BE2C (cell line): ENCODE data around the gene APOBEC3G.

Experiments
- DNase-seq: peaks from one replicate; pipeline ENCODE4 v3.0.0-alpha.2; 2020
- H3K27me3 ChIP-seq: fragments of 250-450 bp; sonication (Bioruptor Pico); 2 replicates; pipeline ENCODE4 v1.5.1; 2020; ENCODE audit warnings: mild to moderate bottlenecking
- H3K36me3 ChIP-seq: fragments of 250-450 bp; sonication (Bioruptor Pico); 2 replicates; pipeline ENCODE4 v1.5.1; 2020; ENCODE audit warnings: mild to moderate bottlenecking
- H3K4me1 ChIP-seq: fragments of 250-450 bp; sonication (Bioruptor Pico); 2 replicates; pipeline ENCODE4 v1.5.1; 2020
- H3K4me3 ChIP-seq: 2 replicates; pipeline ENCODE4 v1.5.1; 2011; ENCODE audit warnings: low read depth, low read length
- H3K9me3 ChIP-seq: fragments of 250-450 bp; sonication (Bioruptor Pico); 2 replicates; pipeline ENCODE4 v1.5.1; 2020
- TF ChIP-seq, protein P1 (sequence below): IDR thresholded peaks from 2 replicates; pipeline ENCODE4 v1.5.1; 2012; ENCODE audit warnings: mild to moderate bottlenecking, low read depth, low read length

Gene APOBEC3G

DNA sequence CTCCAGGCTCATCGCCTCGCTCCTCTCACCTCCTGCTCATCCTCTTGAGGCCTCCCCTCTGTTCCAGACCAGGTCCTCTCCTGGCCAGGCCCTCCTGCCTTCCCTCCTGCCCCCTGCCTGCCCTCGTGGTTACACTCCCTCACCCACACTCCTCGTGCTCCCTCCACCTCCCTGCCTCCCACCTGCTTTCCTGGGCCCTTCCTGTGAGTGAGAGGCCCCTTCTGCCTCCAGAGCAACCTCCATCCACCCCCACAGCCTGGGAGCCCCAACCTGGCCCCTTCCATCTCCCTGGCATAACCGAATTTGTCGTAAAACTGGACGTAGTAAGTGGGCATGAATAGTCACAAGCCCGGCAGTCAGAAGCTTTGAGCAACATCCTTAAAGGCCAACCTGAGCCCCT is 4.5 kb downstream of the APOBEC3G start:
- Histone ChIP-seq H3K4me3 (no peak overlapping the region), H3K27me3 (no peaks in the 10 kb centered on the region), H3K9me3 (no peaks in the 10 kb centered on the region), H3K4me1 (no peaks in the 10 kb centered on the region), H3K36me3 (no peaks in the 10 kb centered on the region)
- TF ChIP-seq, protein P1, sequence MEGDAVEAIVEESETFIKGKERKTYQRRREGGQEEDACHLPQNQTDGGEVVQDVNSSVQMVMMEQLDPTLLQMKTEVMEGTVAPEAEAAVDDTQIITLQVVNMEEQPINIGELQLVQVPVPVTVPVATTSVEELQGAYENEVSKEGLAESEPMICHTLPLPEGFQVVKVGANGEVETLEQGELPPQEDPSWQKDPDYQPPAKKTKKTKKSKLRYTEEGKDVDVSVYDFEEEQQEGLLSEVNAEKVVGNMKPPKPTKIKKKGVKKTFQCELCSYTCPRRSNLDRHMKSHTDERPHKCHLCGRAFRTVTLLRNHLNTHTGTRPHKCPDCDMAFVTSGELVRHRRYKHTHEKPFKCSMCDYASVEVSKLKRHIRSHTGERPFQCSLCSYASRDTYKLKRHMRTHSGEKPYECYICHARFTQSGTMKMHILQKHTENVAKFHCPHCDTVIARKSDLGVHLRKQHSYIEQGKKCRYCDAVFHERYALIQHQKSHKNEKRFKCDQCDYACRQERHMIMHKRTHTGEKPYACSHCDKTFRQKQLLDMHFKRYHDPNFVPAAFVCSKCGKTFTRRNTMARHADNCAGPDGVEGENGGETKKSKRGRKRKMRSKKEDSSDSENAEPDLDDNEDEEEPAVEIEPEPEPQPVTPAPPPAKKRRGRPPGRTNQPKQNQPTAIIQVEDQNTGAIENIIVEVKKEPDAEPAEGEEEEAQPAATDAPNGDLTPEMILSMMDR: no peak
- no peak for DNase-seq

DNA sequence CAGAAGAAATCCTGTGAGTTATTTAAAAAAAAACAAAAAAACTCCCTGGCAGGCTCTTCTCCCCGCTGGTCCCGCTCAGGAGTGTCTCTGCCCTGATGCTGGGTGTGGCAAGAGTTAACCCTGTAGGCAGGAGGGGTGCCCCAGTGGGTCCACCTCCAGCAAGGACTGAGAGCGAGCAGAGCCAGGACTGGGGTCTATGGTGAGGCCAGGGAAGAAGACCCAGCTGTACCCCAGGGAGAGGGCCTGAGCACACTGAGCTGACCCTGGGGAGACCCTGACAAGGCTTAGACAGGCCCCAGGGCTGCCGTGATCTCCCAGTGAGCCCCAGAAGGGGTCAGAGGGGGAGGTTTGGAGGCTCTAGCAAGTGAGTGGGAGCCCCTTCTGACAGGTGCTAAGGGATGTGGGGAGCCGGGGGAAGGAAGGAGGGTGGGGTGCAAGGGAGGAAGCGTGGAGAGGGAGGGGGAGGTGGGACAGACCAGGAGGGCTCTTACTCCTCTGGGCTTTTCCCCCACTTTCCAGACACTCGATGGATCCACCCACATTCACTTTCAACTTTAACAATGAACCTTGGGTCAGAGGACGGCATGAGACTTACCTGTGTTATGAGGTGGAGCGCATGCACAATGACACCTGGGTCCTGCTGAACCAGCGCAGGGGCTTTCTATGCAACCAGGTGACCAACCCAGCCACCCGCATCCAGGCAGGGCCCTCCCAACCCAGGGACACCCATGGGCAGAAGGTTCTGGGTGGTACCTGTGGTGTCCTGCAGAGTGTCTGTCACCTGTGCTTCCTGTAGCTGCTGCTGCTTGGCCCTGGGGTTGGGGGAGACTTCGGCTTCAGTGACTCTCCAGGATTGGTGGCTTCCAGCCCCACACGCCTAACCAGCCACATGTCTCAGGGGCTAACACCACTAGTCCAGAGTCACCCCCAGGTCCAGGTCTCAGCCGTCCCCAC is 6.4 kb downstream of the APOBEC3G start:
- H3K27me3 ChIP-seq: no peaks in the 10 kb centered on the region
- TF ChIP-seq, protein P1: no peak
- peaks cover 3% of the 10 kb centered on the region for H3K4me1 ChIP-seq
- no peak overlapping the region for H3K4me3 ChIP-seq
- H3K9me3 ChIP-seq: no peaks in the 10 kb centered on the region
- no peaks in the 10 kb centered on the region for H3K36me3 ChIP-seq
- DNase-seq: no peak

DNA sequence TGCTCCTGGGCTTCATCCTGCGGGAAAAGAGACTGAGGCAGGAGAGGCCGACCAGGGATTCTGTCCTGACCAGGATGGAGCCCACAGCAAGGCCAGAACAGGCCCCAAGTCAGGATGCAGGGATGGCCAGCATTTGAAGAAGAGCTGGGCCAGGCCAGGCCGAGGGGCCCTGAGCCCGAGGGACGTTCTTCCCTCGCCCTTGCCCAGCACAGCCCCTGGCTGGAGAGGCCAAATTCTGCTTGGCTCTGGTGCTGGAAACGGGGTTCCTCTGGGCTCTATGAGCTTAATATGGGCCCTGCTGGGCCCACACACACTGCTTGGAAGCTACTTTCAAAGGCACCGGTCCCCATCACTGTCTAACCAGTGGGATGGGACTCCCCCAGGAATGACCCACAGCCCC is 7.6 kb downstream of the APOBEC3G start:
- H3K36me3 ChIP-seq: no peaks in the 10 kb centered on the region
- H3K27me3 ChIP-seq: no peaks in the 10 kb centered on the region
- H3K9me3 ChIP-seq: no peaks in the 10 kb centered on the region
- no peak for DNase-seq
- TF ChIP-seq, protein P1: no peak
- peaks cover 3% of the 10 kb centered on the region for H3K4me1 ChIP-seq
- no peak overlapping the region for H3K4me3 ChIP-seq

DNA sequence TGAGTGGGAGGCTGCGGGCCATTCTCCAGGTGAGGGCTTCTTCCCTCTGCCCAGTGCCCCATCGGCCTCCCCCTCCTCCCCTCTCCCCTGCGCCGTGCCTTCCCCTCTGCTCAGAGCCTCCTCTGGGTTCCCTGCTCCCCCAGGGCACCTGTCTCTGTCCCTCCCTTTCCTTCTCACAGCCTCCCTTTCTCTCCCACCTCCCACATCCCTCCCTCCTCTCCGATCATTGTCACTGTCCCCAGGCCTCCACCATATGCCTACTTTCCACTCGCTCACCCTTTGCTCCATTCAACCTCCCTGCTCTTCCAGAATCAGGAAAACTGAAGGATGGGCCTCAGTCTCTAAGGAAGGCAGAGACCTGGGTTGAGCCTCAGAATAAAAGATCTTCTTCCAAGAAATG is 10.0 kb downstream of the APOBEC3G start:
- no peak for DNase-seq
- Histone ChIP-seq H3K4me1 (peaks cover 3% of the 10 kb centered on the region), H3K27me3 (no peaks in the 10 kb centered on the region), H3K4me3 (no peak overlapping the region), H3K36me3 (no peaks in the 10 kb centered on the region), H3K9me3 (no peaks in the 10 kb centered on the region)
- TF ChIP-seq, protein P1: no peak

- TF ChIP-seq, protein P1: no peak
- Histone ChIP-seq H3K27me3 (no peaks in the 10 kb centered on the region), H3K36me3 (no peaks in the 10 kb centered on the region), H3K4me3 (no peak overlapping the region), H3K9me3 (no peaks in the 10 kb centered on the region), H3K4me1 (peaks cover 3% of the 10 kb centered on the region)
- peak; percentile 71 for DNase-seq
Measured at GRCh38 chr22:39087881-39088684, 11.0 kb downstream of the APOBEC3G start.
